Bronchial epithelial cell (primary cell): Measurements from ENCODE around the gene CLN6. TPM values are rescaled to one million over a fixed set of nuclear protein-coding genes. Genes with fewer than 3 reads are reported as not detected.

Experiments used
- DNase-seq: peaks from one replicate; pipeline ENCODE4 v3.0.0-alpha.2; 2010; ENCODE audit warnings: low read depth
- FAIRE-seq: peaks from 2 replicates; lab custom pipeline; 2011; peaks lifted over from hg19 to GRCh38; lab: Jason Lieb, UNC
- H3K27me3 ChIP-seq: 2 replicates; pipeline ENCODE4 v1.5.1; 2011; ENCODE audit warnings: low read length; ENCODE audit not compliant: control insufficient read depth, insufficient read depth
- H3K36me3 ChIP-seq: 2 replicates; pipeline ENCODE4 v1.5.1; 2011; ENCODE audit warnings: low read length; ENCODE audit not compliant: control insufficient read depth, insufficient read depth
- H3K4me3 ChIP-seq: 2 replicates; pipeline ENCODE4 v1.5.1; 2011; ENCODE audit warnings: mild to moderate bottlenecking, low read depth, low read length, control low read depth
- CTCF ChIP-seq: IDR thresholded peaks from 2 replicates; pipeline ENCODE4 v1.5.1; 2011; ENCODE audit warnings: mild to moderate bottlenecking, moderate library complexity, low read length, control low read depth, inconsistent platforms; ENCODE audit not compliant: insufficient read depth, severe bottlenecking
- total RNA-seq: library from RNA; depleted of rRNA; stranded (reverse); fragments of >200 nt; gene quantifications from 2 replicates; pipeline ENCODE4 v1.2.1, GENCODE V29; 2014

The CLN6 gene
- total RNA-seq, 1 donor from 2014 or later, result 8.2 TPM

- TF ChIP-seq CTCF, result no peak
- Histone ChIP-seq H3K36me3 (no peaks in the 10 kb centered on the region), H3K27me3 (no peaks in the 10 kb centered on the region), H3K4me3 (peak overlapping the region; percentile 92)
- DNase-seq (no peak), FAIRE-seq (no peak)
Observed at GRCh38 chr15:68276668-68277067, 47.1 kb upstream of the CLN6 start.

- peak; percentile 95 for DNase-seq
- Histone ChIP-seq H3K4me3 (no peak overlapping the region), H3K36me3 (no peaks in the 10 kb centered on the region), H3K27me3 (no peaks in the 10 kb centered on the region)
- TF ChIP-seq CTCF, result no peak
- FAIRE-seq, result no peak
Observed at GRCh38 chr15:68275165-68275746, 45.7 kb upstream of the CLN6 start.

GRCh38 chr15:68274201-68274848 lies 44.8 kb upstream of the CLN6 start:
- Histone ChIP-seq H3K4me3 (no peak overlapping the region), H3K36me3 (no peaks in the 10 kb centered on the region), H3K27me3 (no peaks in the 10 kb centered on the region)
- DNase-seq (no peak), FAIRE-seq (no peak)
- no peak for TF ChIP-seq CTCF

GRCh38 chr15:68272721-68273271 lies 43.3 kb upstream of the CLN6 start:
- FAIRE-seq (peak; percentile 86), DNase-seq (peak; percentile 100)
- Histone ChIP-seq H3K4me3 (no peak overlapping the region), H3K27me3 (no peaks in the 10 kb centered on the region), H3K36me3 (no peaks in the 10 kb centered on the region)
- TF ChIP-seq CTCF, result no peak

GRCh38 chr15:68271854-68272471 lies 42.4 kb upstream of the CLN6 start:
- no peak for TF ChIP-seq CTCF
- no peak overlapping the region for H3K4me3 ChIP-seq
- no peaks in the 10 kb centered on the region for H3K36me3 ChIP-seq
- FAIRE-seq, result peak; percentile 100
- no peaks in the 10 kb centered on the region for H3K27me3 ChIP-seq
- DNase-seq, result peak; percentile 100
